GM21786 (cell line): ENCODE data around the gene C12orf75.
A peak's percentile ranks its signal among the peaks of the same experiment; 100 is the strongest.
"Not testable (repeated sequence)": the region's sequence is repeated elsewhere in the genome, so short reads cannot be mapped to it uniquely, and the experiment has no call there.

ENCODE experiments used
- ATAC-seq: cut with Tn5 transposase; IDR thresholded peaks from one replicate; pipeline ENCODE4 v1.9.1; 2021; ENCODE audit not compliant: unreplicated experiment

The C12orf75 gene

GRCh38 chr12:105334582-105334981 is 4.1 kb downstream of the C12orf75 start:
- ATAC-seq, result no peak

DNA sequence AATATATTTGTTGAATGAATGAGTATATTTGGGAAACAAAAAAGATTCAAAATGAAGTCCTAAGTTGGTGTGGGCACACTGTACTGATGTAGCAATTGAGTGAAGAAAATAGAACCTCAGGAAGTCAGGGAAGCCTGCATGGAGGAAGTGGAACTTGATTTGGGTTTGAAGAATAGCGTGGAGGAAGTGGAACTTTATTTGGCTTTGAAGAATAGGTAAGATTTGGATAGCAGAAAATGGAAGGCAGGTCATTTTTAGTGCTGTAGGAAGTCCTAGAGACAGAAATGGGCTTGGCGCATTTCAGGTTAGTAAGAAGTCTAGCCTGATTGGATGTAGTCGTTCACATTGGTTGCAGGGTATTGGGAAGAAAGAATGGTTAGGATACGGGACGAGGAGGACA is 5.4 kb downstream of the C12orf75 start:
- ATAC-seq, result no peak

DNA sequence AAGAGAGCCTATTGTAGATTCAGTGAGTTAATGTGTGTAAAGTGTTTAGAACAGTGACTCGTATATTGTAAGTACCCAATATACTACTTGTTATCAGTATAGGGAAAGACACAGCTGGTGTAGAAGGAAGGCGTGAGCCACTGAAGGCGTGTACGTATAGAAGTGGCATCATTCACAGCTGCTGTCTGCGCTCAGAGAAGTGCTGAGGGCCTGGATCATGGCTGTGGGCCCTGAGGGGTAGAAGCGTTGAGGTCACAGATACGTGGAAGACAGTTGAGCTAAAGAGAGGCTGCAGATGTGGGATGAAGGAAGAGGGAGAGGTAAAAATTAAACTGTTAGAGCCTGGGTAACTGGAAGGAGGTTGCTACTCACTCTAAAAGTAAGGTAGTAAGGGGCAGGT is 5.9 kb downstream of the C12orf75 start:
- no peak for ATAC-seq

DNA sequence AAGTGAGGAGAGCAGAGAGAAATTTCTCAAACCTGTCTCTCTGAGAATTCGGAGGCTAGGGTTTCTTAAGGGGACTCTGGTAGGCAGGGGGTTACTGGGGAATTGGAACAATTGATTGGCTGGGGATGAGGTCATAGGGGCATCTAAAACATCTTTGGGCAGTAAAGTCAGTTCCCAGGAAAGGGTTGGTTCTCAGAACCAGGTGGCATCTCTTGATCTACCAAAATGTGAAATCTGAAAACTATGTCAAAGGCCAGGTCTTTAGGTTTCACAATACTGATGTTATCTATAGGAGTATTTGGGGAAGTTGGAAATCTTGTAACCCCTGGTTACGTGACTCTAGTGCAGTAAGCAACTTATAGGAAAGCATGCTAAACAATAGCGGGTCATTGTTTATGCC is 6.9 kb downstream of the C12orf75 start:
- no peak for ATAC-seq

DNA sequence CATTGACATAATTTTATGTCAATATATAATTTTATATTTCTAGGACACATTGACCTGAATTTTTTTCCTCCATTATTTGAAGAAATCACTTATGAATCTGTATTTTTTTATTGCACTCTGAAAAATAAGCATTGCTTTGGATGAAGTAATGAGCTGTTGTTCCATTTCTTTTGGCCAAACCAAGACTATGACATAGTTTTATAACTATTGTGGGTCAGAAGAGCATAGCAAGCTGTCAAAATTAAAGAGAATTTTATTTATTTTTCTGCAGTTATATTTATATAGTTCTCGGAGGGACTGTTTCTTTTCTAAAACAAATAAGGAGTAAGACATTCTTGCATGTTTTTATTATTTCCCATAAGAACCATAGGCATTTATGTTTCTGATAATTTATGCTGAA is 8.5 kb downstream of the C12orf75 start:
- ATAC-seq, result no peak

- no peak for ATAC-seq
These were observed 10.5 kb downstream of the C12orf75 start for GRCh38 chr12:105341010-105341409.

DNA sequence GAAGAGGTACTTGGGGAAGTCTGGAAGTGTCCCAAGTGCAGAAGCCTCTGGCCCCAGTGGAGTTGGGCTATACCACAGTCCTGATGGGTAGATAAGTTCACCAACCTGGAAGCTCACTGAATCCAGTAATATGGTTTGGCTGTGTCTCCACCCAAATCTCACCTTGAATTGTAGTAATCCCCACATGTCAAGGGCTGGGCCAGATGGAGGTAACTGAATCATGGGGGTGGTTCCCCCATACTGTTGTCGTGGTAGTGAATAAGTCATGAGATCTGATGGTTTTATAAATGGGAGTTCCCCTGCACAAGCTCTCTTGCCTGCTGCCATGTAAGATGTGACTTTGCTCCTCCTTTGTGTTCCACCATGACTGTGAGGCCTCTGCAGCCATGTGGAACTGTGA is 11.1 kb downstream of the C12orf75 start:
- ATAC-seq, result not testable (repeated sequence)

- ATAC-seq, result no peak
These were observed 12.0 kb downstream of the C12orf75 start for GRCh38 chr12:105342464-105342863.

DNA sequence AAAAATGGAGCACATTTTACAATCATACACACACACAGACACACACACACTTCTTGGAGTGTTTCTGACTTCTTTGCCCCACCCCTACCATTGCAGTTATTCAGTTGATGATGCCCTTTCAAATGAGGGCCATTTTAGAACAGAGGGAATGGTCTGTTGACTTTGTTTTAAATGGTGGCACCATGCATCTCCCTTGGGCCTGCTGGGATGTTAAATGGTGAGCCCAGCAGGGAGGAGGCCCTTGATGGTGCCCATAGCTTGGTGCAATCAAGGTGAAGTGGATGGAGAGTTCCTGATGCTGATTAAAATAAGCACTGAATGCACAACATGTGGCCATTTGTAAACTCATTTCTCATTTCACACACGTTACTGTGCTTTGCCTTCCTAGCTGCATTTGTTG is 13.3 kb downstream of the C12orf75 start:
- ATAC-seq, result no peak

GRCh38 chr12:105347499-105347898 is 17.0 kb downstream of the C12orf75 start:
- no peak for ATAC-seq

GRCh38 chr12:105348142-105348541 is 17.7 kb downstream of the C12orf75 start:
- ATAC-seq, result no peak

- ATAC-seq, result no peak
These were observed 18.1 kb downstream of the C12orf75 start for GRCh38 chr12:105348561-105348960.

GRCh38 chr12:105349138-105349537 is 18.6 kb downstream of the C12orf75 start:
- no peak for ATAC-seq

DNA sequence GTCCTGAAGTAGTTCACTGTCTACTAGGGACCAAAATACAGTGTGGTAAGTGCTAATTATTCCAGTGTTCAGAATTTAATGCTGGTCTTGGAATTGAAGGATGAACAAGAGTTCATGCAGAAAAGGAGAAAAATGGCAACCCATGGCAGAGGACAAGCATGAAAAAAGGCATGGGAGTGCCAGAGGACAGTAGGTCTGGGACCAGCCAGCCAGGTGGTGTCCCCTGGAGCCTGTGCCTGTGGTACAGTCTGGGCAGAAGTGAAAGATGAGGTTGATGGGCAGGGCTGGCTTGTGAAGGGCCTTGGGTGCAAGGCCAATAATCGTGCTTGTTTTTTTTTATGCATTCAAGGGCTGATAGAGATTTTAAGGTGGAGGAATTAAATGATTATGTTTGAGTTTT is 21.0 kb downstream of the C12orf75 start:
- peak; percentile 72 for ATAC-seq

DNA sequence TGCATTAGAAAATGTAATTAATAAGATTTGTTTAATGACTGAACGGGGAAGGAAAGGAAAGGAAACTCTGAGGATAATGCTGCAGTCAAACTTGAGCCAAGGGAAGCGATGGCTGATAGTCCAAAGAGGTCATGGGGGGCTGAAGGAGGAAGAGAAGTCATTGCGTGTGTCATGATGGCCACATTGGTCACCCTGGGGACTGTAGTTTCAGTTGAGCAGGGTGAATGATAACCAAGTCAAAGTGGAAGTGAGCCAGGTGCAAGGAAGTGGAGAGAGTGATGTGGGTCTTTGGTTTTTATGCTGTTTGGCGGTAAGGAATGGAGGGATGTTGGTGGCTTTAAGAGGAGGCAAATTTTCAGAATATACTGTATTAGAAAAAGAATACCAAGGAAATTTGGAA is 21.6 kb downstream of the C12orf75 start:
- peak; percentile 86 for ATAC-seq

DNA sequence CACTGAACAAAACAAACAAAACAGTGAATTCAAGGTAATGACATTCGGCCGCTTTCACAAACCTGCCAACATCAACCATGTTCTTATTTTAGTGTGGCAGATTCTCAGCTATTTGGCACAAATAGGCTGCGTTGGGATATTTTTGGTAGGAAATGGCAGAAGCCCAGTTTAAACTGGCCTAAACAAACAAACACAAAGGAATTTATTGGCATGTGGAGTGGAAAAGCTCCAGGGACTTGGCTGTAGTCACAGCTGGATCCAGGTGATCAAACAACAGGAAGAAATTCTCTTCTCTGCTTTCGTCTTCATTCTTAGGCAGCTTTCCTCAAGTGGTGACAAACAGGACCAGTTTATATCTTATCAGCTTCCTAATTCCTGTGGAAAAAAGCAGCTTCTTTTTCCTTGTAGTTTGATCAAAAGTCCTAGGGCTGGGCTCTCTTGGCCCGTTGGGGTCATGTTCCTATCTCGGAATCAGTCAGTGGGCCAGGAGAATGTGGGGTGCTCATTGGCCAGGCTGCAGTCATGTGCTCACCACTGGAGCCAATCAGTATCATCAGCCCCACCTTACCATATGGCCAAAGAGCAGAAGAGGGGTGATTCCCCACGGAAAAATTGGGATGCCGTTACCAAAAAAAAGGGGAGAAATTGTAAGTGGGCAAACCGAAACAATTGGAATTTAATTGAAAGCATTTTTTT is 22.6 kb downstream of the C12orf75 start:
- ATAC-seq, result no peak

DNA sequence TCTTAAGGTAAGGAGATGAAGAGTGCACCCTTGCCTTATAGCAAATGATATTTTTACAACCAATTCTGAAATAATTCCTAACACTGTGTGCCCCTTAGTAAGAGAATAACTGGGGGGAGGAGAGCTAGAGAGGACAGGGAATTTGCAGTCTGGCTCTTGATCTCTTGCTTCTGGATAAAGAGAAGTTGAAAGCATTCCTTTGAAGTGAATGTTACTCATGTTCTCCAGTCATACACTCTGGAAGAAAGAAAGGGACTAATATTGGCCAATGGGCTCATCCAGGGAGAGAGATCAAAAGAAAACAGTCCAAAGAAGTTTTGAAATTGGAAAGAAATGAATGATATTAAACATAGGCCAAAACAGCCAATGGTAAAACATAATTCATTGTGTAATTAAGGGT is 25.3 kb downstream of the C12orf75 start:
- ATAC-seq, result no peak

- ATAC-seq, result peak; percentile 69
These were observed 26.7 kb downstream of the C12orf75 start for GRCh38 chr12:105357162-105357691.

GRCh38 chr12:105358789-105359188 is 28.3 kb downstream of the C12orf75 start:
- ATAC-seq, result peak; percentile 57

- ATAC-seq, result no peak
These were observed 29.4 kb downstream of the C12orf75 start for GRCh38 chr12:105359856-105360255.

GRCh38 chr12:105363890-105364289 is 33.4 kb downstream of the C12orf75 start:
- no peak for ATAC-seq

DNA sequence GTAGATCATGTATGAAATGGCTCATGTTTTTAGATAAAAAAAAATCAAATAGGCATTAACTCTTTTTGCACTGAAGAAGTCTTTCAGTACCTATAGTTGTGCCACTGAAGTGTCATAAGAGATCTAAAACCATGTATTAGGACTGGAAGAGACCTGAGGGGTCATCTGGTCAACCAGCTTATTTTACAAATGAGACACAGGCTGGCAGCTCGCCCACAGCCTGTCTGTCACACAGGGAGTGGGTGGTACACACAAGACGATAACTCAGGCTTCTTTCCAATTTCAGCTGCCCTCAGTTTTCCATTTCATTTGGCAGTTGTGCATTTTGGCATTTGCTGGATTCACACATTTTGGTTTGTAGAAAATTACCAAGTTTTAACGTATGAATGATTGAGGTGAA is 34.7 kb downstream of the C12orf75 start:
- no peak for ATAC-seq

DNA sequence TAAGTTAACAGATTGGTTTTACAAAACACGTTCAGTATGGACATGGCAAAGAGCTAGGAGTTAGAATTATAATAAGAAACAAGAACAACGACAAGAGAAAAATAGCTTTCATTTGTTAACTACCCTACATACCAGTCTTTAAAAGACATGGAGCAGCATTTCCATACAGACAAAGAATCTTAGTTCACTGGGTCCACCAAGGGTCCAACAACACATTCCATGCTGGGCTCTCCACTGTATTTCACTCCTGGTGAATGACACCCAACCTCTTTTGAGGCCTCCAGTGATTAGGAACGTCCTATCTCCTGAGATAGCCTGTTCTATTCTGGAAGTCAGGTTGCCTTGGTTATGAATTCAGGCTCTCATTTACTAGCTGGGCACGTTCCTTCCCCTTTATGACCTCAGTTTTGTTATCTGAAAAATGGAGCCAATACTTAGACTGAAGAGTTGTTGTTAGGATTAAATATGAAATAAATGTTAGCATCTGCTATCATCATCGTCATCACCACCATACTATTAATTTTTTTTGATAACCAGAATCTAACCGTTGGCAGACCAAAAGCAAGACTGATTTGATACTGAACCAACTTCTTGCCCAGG is 37.7 kb downstream of the C12orf75 start:
- no peak for ATAC-seq
